GM12878 (cell line): Measurements from ENCODE around the gene TMEM37. TPM values are rescaled to one million over a fixed set of nuclear protein-coding genes. Genes with fewer than 3 reads are reported as not detected.

ENCODE experiments used
- ATAC-seq: fragments of 200-7000 bp; cut with Tn5 transposase; 3 replicates; pipeline ENCODE4 v1.9.1; 2020; ENCODE audit warnings: mild to moderate bottlenecking, moderate library complexity
- BruUV-seq: library from RNA; stranded (reverse); fragments of 400-500 nt; replicated peaks from 2 replicates; lab custom pipeline; 2021; lab: Mats Ljungman, UMichigan
- CTCF ChIA-PET: fragments of 300-600 bp; sonication (Branson Sonifier 250); formaldehyde crosslinking; extraction: SDS; loops from one replicate; lab custom pipeline; 2021; ENCODE audit warnings: inconsistent platforms; lab: Yijun Ruan, JAX
- POLR2A ChIA-PET: fragments of 350-600 bp; formaldehyde crosslinking; extraction: SDS; loops from one replicate; lab custom pipeline; 2021; ENCODE audit warnings: inconsistent platforms; lab: Charles Lee
- RAD21 ChIA-PET: fragments of 300-600 bp; sonication (Branson Sonifier 250); formaldehyde crosslinking; loops from one replicate; lab custom pipeline; 2023; ENCODE audit warnings: antibody characterized with exemption; ENCODE audit not compliant: unreplicated experiment; lab: Charles Lee
- SMC1A ChIA-PET: fragments of 300-600 bp; sonication (Branson Sonifier 250); formaldehyde crosslinking; loops from one replicate; lab custom pipeline; 2023; ENCODE audit not compliant: unreplicated experiment, uncharacterized antibody; lab: Charles Lee
- DNase-seq: peaks from one replicate; pipeline ENCODE4 v3.0.0-alpha.2; 2011; ENCODE audit warnings: low read depth, low spot score
- FAIRE-seq: peaks from 3 replicates; lab custom pipeline; 2011; peaks lifted over from hg19 to GRCh38; lab: Jason Lieb, UNC
- H2AFZ ChIP-seq: 2 replicates; pipeline ENCODE4 v1.6.0; 2011; ENCODE audit warnings: low read depth, low read length, control low read depth; ENCODE audit not compliant: control insufficient read depth
- H3K27ac ChIP-seq: 2 replicates; pipeline ENCODE4 v1.5.1; 2011; ENCODE audit warnings: control low read depth; ENCODE audit not compliant: control insufficient read depth, insufficient read depth
- H3K27me3 ChIP-seq, 2 experiments: replicated peaks in 1 of 2; 2 replicates each; pipeline versions ENCODE4 v1.6.0 to v1.6.1; 2011; ENCODE audit warnings: low read length in 1 of 2; ENCODE audit not compliant: control insufficient read depth in 2 of 2, insufficient read depth in 2 of 2
- H3K36me3 ChIP-seq, 2 experiments: 2 replicates each; pipeline ENCODE4 v1.5.1; 2011; ENCODE audit warnings: low read length in 1 of 2; ENCODE audit not compliant: control insufficient read depth in 2 of 2, insufficient read depth in 2 of 2
- H3K4me1 ChIP-seq: 2 replicates; pipeline ENCODE4 v1.6.1; 2011; ENCODE audit warnings: mild to moderate bottlenecking, low read length, moderate library complexity, mixed read lengths; ENCODE audit not compliant: control insufficient read depth, insufficient read depth
- H3K4me2 ChIP-seq: 2 replicates; pipeline ENCODE4 v1.6.0; 2011; ENCODE audit warnings: control low read depth; ENCODE audit not compliant: control insufficient read depth, insufficient read depth
- H3K4me3 ChIP-seq: fragments of 200-600 bp; sonication (generic); 2 replicates; pipeline ENCODE4 v1.5.1; 2016
- H3K79me2 ChIP-seq: 2 replicates; pipeline ENCODE4 v1.6.0; 2011; ENCODE audit warnings: low read length; ENCODE audit not compliant: control insufficient read depth, insufficient read depth
- H3K9ac ChIP-seq: 2 replicates; pipeline ENCODE4 v1.8.0; 2011; ENCODE audit warnings: low read length, control low read depth, mixed read lengths; ENCODE audit not compliant: control insufficient read depth, insufficient read depth
- H3K9me3 ChIP-seq: replicated peaks from 3 replicates; pipeline ENCODE4 v1.5.1; 2011; ENCODE audit warnings: mild to moderate bottlenecking, low read length; ENCODE audit not compliant: control insufficient read depth, insufficient read depth
- H4K20me1 ChIP-seq: 2 replicates; pipeline ENCODE4 v1.6.0; 2011; ENCODE audit not compliant: control insufficient read depth, insufficient read depth
- CHD2 ChIP-seq: IDR thresholded peaks from 2 replicates; pipeline ENCODE4 v1.6.1; 2011; ENCODE audit warnings: low read depth, low read length, improper control_type of control experiment, borderline replicate concordance
- CREB1 ChIP-seq: IDR thresholded peaks from 2 replicates; pipeline ENCODE4 v1.6.1; 2012; ENCODE audit warnings: low read depth, mild to moderate bottlenecking, inconsistent platforms
- HDAC6 ChIP-seq: fragments of 200-600 bp; sonication (generic); IDR thresholded peaks from one replicate; pipeline ENCODE4 v1.8.0; 2017; ENCODE audit warnings: antibody characterized with exemption; ENCODE audit not compliant: unreplicated experiment
- NRF1 ChIP-seq: conservative IDR thresholded peaks from 2 replicates; pipeline ENCODE4 v1.6.1; 2011; ENCODE audit warnings: mild to moderate bottlenecking, low read depth, low read length, improper control_type of control experiment
- RCOR1 ChIP-seq: conservative IDR thresholded peaks from 2 replicates; pipeline ENCODE4 v1.6.1; 2012; ENCODE audit warnings: low read depth, low read length, improper control_type of control experiment
- REST ChIP-seq: IDR thresholded peaks from 2 replicates; pipeline ENCODE4 v1.6.1; 2012; ENCODE audit warnings: mild to moderate bottlenecking, low read depth, low read length
- WGBS: methylation state at CpG from one replicate; pipeline ENCODE4 v1.1.6; 2016; ENCODE audit warnings: low lambda C conversion rate; ENCODE audit not compliant: insufficient replicate concordance, insufficient coverage; ENCODE audit errors: missing lambda C conversion rate; 5-methylcytosine and 5-hydroxymethylcytosine counted together
- in situ Hi-C: fragments of 300-500 bp; cut with MboI; formaldehyde crosslinking; loops from 9 replicates; pipeline ENCODE4 v1.14.3; 2018; ENCODE audit warnings: mixed read lengths
- intact Hi-C: fragments of 100-400 bp; cut with micrococcal nuclease; formaldehyde crosslinking; loops from one replicate; pipeline ENCODE4 v1.14.2; 2022; ENCODE audit not compliant: unreplicated experiment
- polyA plus RNA-seq, 11 experiments: library from polyadenylated mRNA; depleted of rRNA in 4 of 11; unstranded in 6 of 11; stranded (reverse) in 5 of 11; fragments of >200 nt; fragmentation: Nextera tagmentation in 4 of 11; fragmentation: Illumina TruSeq in 1 of 11; extraction: Ambion mirVana in 4 of 11; extraction: Trizol in 1 of 11; gene quantifications; 1 replicate in 1 of 11; 2 replicates in 10 of 11; pipeline versions ENCODE4 v1.2.1 to v1.2.3, GENCODE V29; 2011 to 2016; ENCODE audit warnings: inconsistent platforms in 2 of 11, missing spikeins in 2 of 11, low read depth in 1 of 11
- total RNA-seq, 4 experiments: library from RNA; depleted of rRNA in 3 of 4; stranded (reverse); fragments of >200 nt in 3 of 4; fragmentation: Illumina TruSeq in 1 of 4; extraction: Trizol in 1 of 4; gene quantifications; 2 replicates each; pipeline versions ENCODE4 v1.2.1 to v1.2.3, GENCODE V29; 2013 to 2021

TMEM37 gene
- total and polyA plus RNA-seq, 10 of the 15 experiments (the other 5 are each of a cell fraction or from before 2014, with no cell fraction given) = 0.07 to 0.67 (median 0.24) TPM; not detected in 3

GRCh38 chr2:119439574-119440500 lies 8.2 kb downstream of the TMEM37 start (continued):
- TF ChIP-seq REST (no peak), CREB1 (no peak)

GRCh38 chr2:119440501-119440870 lies 8.8 kb downstream of the TMEM37 start:
- ATAC-seq (no peak), FAIRE-seq (no peak), DNase-seq (no peak)
- H3K9ac ChIP-seq = no peak overlapping the region
- ChIA-PET CTCF (interaction anchor here (1.2 kb wide), 2 partner anchors 31 to 36 kb away, joined by 3 to 6 read pairs; no protein-coding TSS in a partner anchor), POLR2A (no interaction called here), SMC1A (interaction anchor here (0.6 to 1.7 kb wide), 4 partner anchors 11 to 268 kb away, joined by 3 to 5 read pairs (median 4); no protein-coding TSS in a partner anchor), RAD21 (interaction anchor here (1.1 kb wide), 1 partner anchor 28 kb away, joined by 3 read pairs; no protein-coding TSS in a partner anchor)
- TF ChIP-seq NRF1 (no peak), HDAC6 (no peak), RCOR1 (no peak), CHD2 (no peak)
- no peak overlapping the region for H2AFZ ChIP-seq
- H3K36me3 ChIP-seq = no peaks in the 10 kb centered on the region; a peak in 1 of 4 replicates
- H4K20me1 ChIP-seq = no peaks in the 10 kb centered on the region
- BruUV-seq = no TSS peak
- intact Hi-C loops (no loop called here), in situ Hi-C loops (no loop called here)
- H3K4me2 ChIP-seq = no peak overlapping the region
- H3K4me1 ChIP-seq = no peaks in the 10 kb centered on the region
- no peaks in the 10 kb centered on the region for H3K27me3 ChIP-seq
- no peak overlapping the region for H3K27ac ChIP-seq
- no peaks in the 10 kb centered on the region for H3K9me3 ChIP-seq
- 29% methylated on average over 1 of the region's 1 CpG for WGBS
- no peaks in the 10 kb centered on the region for H3K79me2 ChIP-seq
- no peak overlapping the region for H3K4me3 ChIP-seq
